DMS79 treated with DMSO at 0.1 percent for 48 hours (cell line): ENCODE results near the gene NSUN4.
"Not testable (repeated sequence)": the region's sequence is repeated elsewhere in the genome, so short reads cannot be mapped to it uniquely, and the experiment has no call there.

Experiments used
- DNase-seq: peaks from one replicate; lab custom pipeline; 2025; lab: John Stamatoyannopoulos, UW

NSUN4 gene

GRCh38 chr1:46367701-46368100 lies 27.1 kb downstream of the NSUN4 start:
- DNase-seq: not testable (repeated sequence)

GRCh38 chr1:46368791-46369190 lies 28.2 kb downstream of the NSUN4 start:
- no peak for DNase-seq

- no peak for DNase-seq
These were observed 29.1 kb downstream of the NSUN4 start for GRCh38 chr1:46369542-46370213.

GRCh38 chr1:46370214-46370633 lies 29.6 kb downstream of the NSUN4 start:
- no peak for DNase-seq

GRCh38 chr1:46372431-46372830 lies 31.8 kb downstream of the NSUN4 start:
- DNase-seq: no peak

GRCh38 chr1:46379996-46380395 lies 39.4 kb downstream of the NSUN4 start:
- no peak for DNase-seq

GRCh38 chr1:46380508-46380907 lies 39.9 kb downstream of the NSUN4 start:
- DNase-seq: no peak

- DNase-seq: no peak
These were observed 52.9 kb downstream of the NSUN4 start for GRCh38 chr1:46393510-46393909.

- peak; percentile 65 for DNase-seq
These were observed 53.7 kb downstream of the NSUN4 start, which contains the start of gene FAAH for GRCh38 chr1:46394108-46394871. Gene FAAH, plus strand, starts transcription at chr1:46394317. Its CDS starts 32 bp downstream, at chr1:46394349.

GRCh38 chr1:46394872-46395465 lies 54.4 kb downstream of the NSUN4 start:
- peak; percentile 73 for DNase-seq

GRCh38 chr1:46396441-46397398 lies 56.1 kb downstream of the NSUN4 start:
- DNase-seq: no peak

GRCh38 chr1:46399307-46399706 lies 58.7 kb downstream of the NSUN4 start:
- no peak for DNase-seq

GRCh38 chr1:46400421-46400820 lies 59.8 kb downstream of the NSUN4 start:
- no peak for DNase-seq

- no peak for DNase-seq
These were observed 60.7 kb downstream of the NSUN4 start for GRCh38 chr1:46401154-46401913.

GRCh38 chr1:46401964-46402626 lies 61.5 kb downstream of the NSUN4 start:
- DNase-seq: peak; percentile 91

- DNase-seq: no peak
These were observed 63.3 kb downstream of the NSUN4 start for GRCh38 chr1:46403916-46404315.

- no peak for DNase-seq
These were observed 64.0 kb downstream of the NSUN4 start for GRCh38 chr1:46404482-46405196.

GRCh38 chr1:46405197-46405555 lies 64.6 kb downstream of the NSUN4 start:
- DNase-seq: no peak

GRCh38 chr1:46405724-46406123 lies 65.1 kb downstream of the NSUN4 start:
- DNase-seq: no peak
